DOHH2 (cell line): ENCODE results near the gene IWS1.
"Not testable (repeated sequence)": the region's sequence is repeated elsewhere in the genome, so short reads cannot be mapped to it uniquely, and the experiment has no call there.

ENCODE experiments used
- H3F3A ChIP-seq: fragments of 200-600 bp; sonication (generic), shearing (Covaris generic); 2 replicates; pipeline ENCODE4 v1.6.0; 2016; ENCODE audit warnings: antibody characterized with exemption, mild to moderate bottlenecking; ENCODE audit not compliant: control insufficient read depth, insufficient read depth
- H3K27ac ChIP-seq: fragments of 200-600 bp; sonication (generic); 2 replicates; pipeline ENCODE4 v1.5.1; 2014; ENCODE audit warnings: low read depth, mild to moderate bottlenecking, low read length, moderate library complexity
- H3K27me3 ChIP-seq: fragments of 200-600 bp; sonication (generic); 2 replicates; pipeline ENCODE4 v1.6.1; 2014; ENCODE audit warnings: mild to moderate bottlenecking, low read length, mixed read lengths; ENCODE audit not compliant: control insufficient read depth
- H3K36me3 ChIP-seq: fragments of 200-600 bp; sonication (generic); 2 replicates; pipeline ENCODE4 v1.6.1; 2014; ENCODE audit warnings: mild to moderate bottlenecking, low read length, moderate library complexity, mixed read lengths; ENCODE audit not compliant: control insufficient read depth
- H3K4me1 ChIP-seq: fragments of 200-600 bp; sonication (generic); 2 replicates; pipeline ENCODE4 v1.6.1; 2014; ENCODE audit warnings: mild to moderate bottlenecking, low read length, mixed read lengths; ENCODE audit not compliant: control insufficient read depth
- H3K4me2 ChIP-seq: fragments of 200-600 bp; sonication (generic); 2 replicates; pipeline ENCODE4 v1.6.0; 2014; ENCODE audit warnings: mild to moderate bottlenecking, low read length, moderate library complexity
- H3K4me3 ChIP-seq: fragments of 200-600 bp; sonication (generic); 2 replicates; pipeline ENCODE4 v1.5.1; 2014; ENCODE audit warnings: mild to moderate bottlenecking, low read length, mixed read lengths
- H3K79me2 ChIP-seq: fragments of 200-600 bp; sonication (generic); 2 replicates; pipeline ENCODE4 v1.6.1; 2014; ENCODE audit warnings: mild to moderate bottlenecking, low read length, mixed read lengths; ENCODE audit not compliant: control insufficient read depth
- H3K9me2 ChIP-seq: fragments of 200-600 bp; sonication (generic); replicated peaks from 2 replicates; pipeline ENCODE4 v1.6.1; 2014; ENCODE audit warnings: mild to moderate bottlenecking, low read length, mixed read lengths; ENCODE audit not compliant: control insufficient read depth
- H3K9me3 ChIP-seq: fragments of 200-600 bp; sonication (generic); 2 replicates; pipeline ENCODE4 v1.6.1; 2014; ENCODE audit warnings: antibody characterized with exemption, low read length, mixed read lengths; ENCODE audit not compliant: control insufficient read depth, insufficient read depth
- H4K20me1 ChIP-seq: fragments of 200-600 bp; sonication (generic); 2 replicates; pipeline ENCODE4 v1.6.0; 2014; ENCODE audit warnings: low read depth, mild to moderate bottlenecking, antibody characterized with exemption, low read length, moderate library complexity; ENCODE audit not compliant: control insufficient read depth, insufficient read depth
- CTCF ChIP-seq: fragments of 200-600 bp; sonication (generic); IDR thresholded peaks from one replicate; pipeline ENCODE4 v1.5.1; 2014; ENCODE audit warnings: antibody characterized with exemption, mild to moderate bottlenecking, low read depth, low read length; ENCODE audit not compliant: poor library complexity, severe bottlenecking
- EZH2phosphoT487 ChIP-seq: fragments of 200-600 bp; sonication (generic); IDR thresholded peaks from 2 replicates; pipeline ENCODE4 v1.6.1; 2017; ENCODE audit warnings: borderline replicate concordance, mild to moderate bottlenecking, antibody characterized with exemption, low read length, moderate library complexity, mixed read lengths

IWS1 gene

GRCh38 chr2:127453013-127453391 is 73.3 kb downstream of the IWS1 start:
- no peak overlapping the region for H3K27ac ChIP-seq
- H3K79me2 ChIP-seq = no peaks in the 10 kb centered on the region
- H3K27me3 ChIP-seq = no peaks in the 10 kb centered on the region
- H3K9me2 ChIP-seq = no peaks in the 10 kb centered on the region
- H3K4me3 ChIP-seq = no peak overlapping the region
- TF ChIP-seq CTCF = no peak
- no peak for TF ChIP-seq EZH2phosphoT487
- H3K36me3 ChIP-seq = no peaks in the 10 kb centered on the region
- H3F3A ChIP-seq = no peaks in the 10 kb centered on the region
- no peaks in the 10 kb centered on the region for H3K9me3 ChIP-seq
- no peaks in the 10 kb centered on the region for H3K4me1 ChIP-seq
- H4K20me1 ChIP-seq = no peaks in the 10 kb centered on the region
- H3K4me2 ChIP-seq = no peak overlapping the region

GRCh38 chr2:127452423-127452822 is 73.9 kb downstream of the IWS1 start:
- not testable (repeated sequence) for H3K9me2 ChIP-seq, H3K27me3 ChIP-seq, H3K79me2 ChIP-seq, H3K4me2 ChIP-seq, H4K20me1 ChIP-seq, H3F3A ChIP-seq, H3K9me3 ChIP-seq, H3K36me3 ChIP-seq, H3K4me1 ChIP-seq, H3K4me3 ChIP-seq, H3K27ac ChIP-seq

GRCh38 chr2:127451981-127452380 is 74.3 kb downstream of the IWS1 start:
- no peaks in the 10 kb centered on the region for H4K20me1 ChIP-seq

GRCh38 chr2:127449898-127450297 is 76.4 kb downstream of the IWS1 start:
- Histone ChIP-seq H3F3A (no peaks in the 10 kb centered on the region), H3K9me2 (no peaks in the 10 kb centered on the region), H3K4me1 (no peaks in the 10 kb centered on the region), H3K4me2 (no peak overlapping the region), H3K27me3 (no peaks in the 10 kb centered on the region), H3K4me3 (no peak overlapping the region), H3K36me3 (no peaks in the 10 kb centered on the region), H4K20me1 (no peaks in the 10 kb centered on the region), H3K9me3 (peaks cover 4% of the 10 kb centered on the region), H3K79me2 (no peaks in the 10 kb centered on the region), H3K27ac (no peak overlapping the region)
- no peak for TF ChIP-seq CTCF
- TF ChIP-seq EZH2phosphoT487 = no peak

More at GRCh38 chr2:127451981-127452380, 74.3 kb downstream of the IWS1 start:
- Histone ChIP-seq H3K9me3 (no peaks in the 10 kb centered on the region), H3K27ac (no peak overlapping the region), H3F3A (no peaks in the 10 kb centered on the region), H3K4me3 (no peak overlapping the region), H3K4me2 (no peak overlapping the region), H3K9me2 (no peaks in the 10 kb centered on the region), H3K36me3 (no peaks in the 10 kb centered on the region), H3K27me3 (no peaks in the 10 kb centered on the region), H3K4me1 (no peaks in the 10 kb centered on the region), H3K79me2 (no peaks in the 10 kb centered on the region)
- no peak for TF ChIP-seq CTCF
- TF ChIP-seq EZH2phosphoT487 = no peak
